ENCODE measurements around the gene MYADML2. TPM values are rescaled to one million over a fixed set of nuclear protein-coding genes. Genes with fewer than 3 reads are reported as not detected.
A peak's percentile ranks its signal among the peaks of the same experiment; 100 is the strongest.

MYADML2 gene
- total RNA-seq, 2 donors from 2014 or later = not detected

DNA sequence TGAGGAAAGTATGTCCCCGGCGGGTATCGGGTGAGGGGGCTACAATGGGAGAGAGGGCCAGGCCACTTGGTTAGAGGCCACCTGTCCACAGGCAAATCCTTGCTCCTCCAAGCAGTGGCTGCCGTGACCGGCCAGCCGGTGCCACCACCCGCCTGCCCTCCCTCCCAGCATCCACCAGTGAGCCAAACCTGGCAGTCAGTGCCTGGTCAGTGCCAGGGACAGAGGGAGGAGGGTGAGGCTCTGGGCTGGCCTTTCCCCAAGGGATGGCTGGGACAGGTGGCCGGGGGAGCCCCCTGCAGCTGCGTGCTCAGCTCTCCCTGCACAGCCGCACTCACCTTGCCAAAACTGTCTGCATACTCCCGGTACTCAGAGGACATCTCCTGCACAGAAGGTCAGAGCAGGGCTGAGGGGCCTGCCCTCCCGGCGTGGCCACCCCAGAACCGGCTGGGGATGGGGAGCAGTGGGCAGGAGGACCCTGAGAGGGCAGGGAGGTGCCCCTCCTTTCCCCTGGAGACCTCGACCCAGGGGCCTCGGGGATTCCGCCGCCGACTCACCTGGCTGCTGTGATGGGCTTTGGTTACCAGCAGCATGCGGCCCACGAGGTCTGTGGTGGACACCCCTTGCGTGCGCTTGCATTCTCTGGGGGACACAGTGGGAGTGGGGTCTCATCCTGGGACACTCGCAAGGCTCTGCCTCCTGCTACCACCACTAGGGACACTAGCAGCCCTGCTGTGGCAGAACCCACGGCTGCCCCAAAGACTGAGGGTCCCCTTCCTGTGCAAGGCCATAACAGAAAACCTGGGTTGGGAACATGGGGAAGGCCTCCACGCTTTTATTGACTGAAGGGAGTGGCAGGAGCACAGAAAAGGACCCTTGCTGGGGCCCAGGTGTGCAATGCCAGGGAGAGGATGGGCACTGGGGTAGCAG, 39.6 kb downstream of the MYADML2 start:
- peaks cover 41% of the 10 kb centered on the region for H3K36me3 ChIP-seq (ENCODE audit: control insufficient read depth, insufficient read depth, low read length)
- TF ChIP-seq, protein P1, sequence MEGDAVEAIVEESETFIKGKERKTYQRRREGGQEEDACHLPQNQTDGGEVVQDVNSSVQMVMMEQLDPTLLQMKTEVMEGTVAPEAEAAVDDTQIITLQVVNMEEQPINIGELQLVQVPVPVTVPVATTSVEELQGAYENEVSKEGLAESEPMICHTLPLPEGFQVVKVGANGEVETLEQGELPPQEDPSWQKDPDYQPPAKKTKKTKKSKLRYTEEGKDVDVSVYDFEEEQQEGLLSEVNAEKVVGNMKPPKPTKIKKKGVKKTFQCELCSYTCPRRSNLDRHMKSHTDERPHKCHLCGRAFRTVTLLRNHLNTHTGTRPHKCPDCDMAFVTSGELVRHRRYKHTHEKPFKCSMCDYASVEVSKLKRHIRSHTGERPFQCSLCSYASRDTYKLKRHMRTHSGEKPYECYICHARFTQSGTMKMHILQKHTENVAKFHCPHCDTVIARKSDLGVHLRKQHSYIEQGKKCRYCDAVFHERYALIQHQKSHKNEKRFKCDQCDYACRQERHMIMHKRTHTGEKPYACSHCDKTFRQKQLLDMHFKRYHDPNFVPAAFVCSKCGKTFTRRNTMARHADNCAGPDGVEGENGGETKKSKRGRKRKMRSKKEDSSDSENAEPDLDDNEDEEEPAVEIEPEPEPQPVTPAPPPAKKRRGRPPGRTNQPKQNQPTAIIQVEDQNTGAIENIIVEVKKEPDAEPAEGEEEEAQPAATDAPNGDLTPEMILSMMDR (conservative IDR thresholded peaks at IDR 0.05) = peak; percentile 34
- H3K27me3 ChIP-seq (ENCODE audit: control insufficient read depth, insufficient read depth, low read length, poor library complexity, severe bottlenecking) = no peaks in the 10 kb centered on the region
- Mint-ChIP-seq H3K4me1 (peaks cover 4% of the 10 kb centered on the region), H3K27me3 (ENCODE audit: insufficient read depth) (no peaks in the 10 kb centered on the region), H3K36me3 (ENCODE audit: low read depth) (peaks cover 15% of the 10 kb centered on the region), H3K4me3 (no peak overlapping the region), H3K9me3 (no peaks in the 10 kb centered on the region), H3K27ac (no peak overlapping the region)
- H3K4me3 ChIP-seq (ENCODE audit: low read length) = no peak overlapping the region
- no peak for DNase-seq
- WGBS, 2 experiments (ENCODE audit: insufficient coverage in 1 of 2, insufficient read length in 1 of 2) = 91 to 93% methylated on average over 13 to 26 of the region's 26 CpGs
- no peaks in the 10 kb centered on the region for H3K9me3 ChIP-seq (ENCODE audit: control insufficient read depth, low read length)
- H3K27ac ChIP-seq (ENCODE audit: low read depth, low read length) = no peak overlapping the region
- H3K4me1 ChIP-seq (ENCODE audit: control insufficient read depth, insufficient read depth, low read length) = peaks cover 8% of the 10 kb centered on the region
- H3K9ac ChIP-seq (ENCODE audit: extremely low read depth, low read length, poor library complexity, severe bottlenecking) = no peak overlapping the region

DNA sequence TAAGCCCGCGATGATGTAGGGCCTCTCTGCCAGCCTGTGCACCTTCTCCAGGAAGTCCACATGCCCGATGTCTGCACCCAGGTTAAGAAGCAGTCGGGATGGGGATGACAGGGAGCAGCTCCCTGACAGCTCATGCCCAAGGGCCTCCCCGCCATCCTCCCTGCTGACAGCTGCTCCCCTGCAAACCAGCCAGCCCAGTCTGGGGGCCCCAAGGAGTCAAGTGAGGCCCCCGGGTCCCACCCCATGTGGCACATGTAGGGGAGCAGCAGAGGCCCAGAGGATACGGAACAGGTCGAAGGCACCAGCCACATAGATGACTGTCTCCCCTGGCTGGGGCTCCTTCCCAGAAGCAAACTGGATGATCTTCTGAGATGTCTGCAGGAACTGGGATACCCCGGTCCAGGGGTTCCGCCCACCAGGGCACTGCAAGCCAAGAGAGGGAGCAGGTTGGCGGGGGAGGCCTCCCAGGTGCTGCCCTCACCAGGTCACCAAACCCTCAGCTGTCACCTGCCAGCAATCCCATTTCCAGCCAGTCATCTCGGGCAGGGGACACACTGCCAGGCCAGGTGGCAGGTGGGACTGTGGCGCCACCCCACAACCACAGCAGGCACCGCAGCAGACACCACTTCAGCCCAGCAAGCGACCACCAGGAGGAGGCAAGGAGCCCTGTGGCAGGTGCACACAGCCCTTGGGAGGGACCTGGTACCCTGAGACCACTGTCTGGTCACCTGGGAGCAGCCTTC, 40.4 kb downstream of the MYADML2 start:
- Mint-ChIP-seq H3K4me3 (no peak overlapping the region), H3K4me1 (peaks cover 4% of the 10 kb centered on the region), H3K9me3 (no peaks in the 10 kb centered on the region), H3K27ac (no peak overlapping the region), H3K36me3 (ENCODE audit: low read depth) (peaks cover 15% of the 10 kb centered on the region), H3K27me3 (ENCODE audit: insufficient read depth) (peaks cover under 1% of the 10 kb centered on the region)
- H3K4me3 ChIP-seq (ENCODE audit: low read length) = no peak overlapping the region
- TF ChIP-seq, protein P1 (conservative IDR thresholded peaks at IDR 0.05) = peak; percentile 70
- H3K27me3 ChIP-seq (ENCODE audit: control insufficient read depth, insufficient read depth, low read length, poor library complexity, severe bottlenecking) = peaks cover 3% of the 10 kb centered on the region
- H3K9ac ChIP-seq (ENCODE audit: extremely low read depth, low read length, poor library complexity, severe bottlenecking) = no peak overlapping the region
- no peak overlapping the region for H3K27ac ChIP-seq (ENCODE audit: low read depth, low read length)
- H3K9me3 ChIP-seq (ENCODE audit: control insufficient read depth, low read length) = no peaks in the 10 kb centered on the region
- 91 to 96% methylated on average over 9 to 15 of the region's 15 CpGs for WGBS, 2 experiments (ENCODE audit: insufficient coverage in 1 of 2, insufficient read length in 1 of 2)
- H3K36me3 ChIP-seq (ENCODE audit: control insufficient read depth, insufficient read depth, low read length) = peaks cover 36% of the 10 kb centered on the region
- DNase-seq = peak; percentile 88
- peaks cover 8% of the 10 kb centered on the region for H3K4me1 ChIP-seq (ENCODE audit: control insufficient read depth, insufficient read depth, low read length)

DNA sequence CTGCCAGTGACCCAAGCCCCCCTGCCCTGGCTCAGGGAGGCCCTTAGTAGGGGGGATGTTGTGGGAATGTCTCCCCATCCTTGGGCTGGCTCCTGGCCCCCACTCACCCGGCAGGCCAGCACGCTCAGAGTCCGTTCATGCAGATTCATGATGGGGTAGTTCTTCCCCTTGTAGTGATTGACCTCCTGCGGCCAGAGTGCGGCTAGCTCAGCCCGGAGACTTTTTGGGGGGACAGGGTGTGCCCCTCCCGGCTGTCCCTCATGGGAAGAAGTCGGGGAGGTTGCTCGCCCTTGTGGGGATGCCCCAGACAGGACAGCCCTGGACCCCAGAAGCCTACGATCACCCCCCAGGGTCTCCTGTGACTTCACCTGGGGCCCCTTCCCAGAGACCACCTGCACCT, 41.0 kb downstream of the MYADML2 start:
- no peak for DNase-seq
- H3K27me3 Mint-ChIP-seq (ENCODE audit: insufficient read depth) = peaks cover 7% of the 10 kb centered on the region
- WGBS, 2 experiments (ENCODE audit: insufficient coverage in 1 of 2, insufficient read length in 1 of 2) = 93 to 98% methylated on average over 7 to 10 of the region's 10 CpGs
- no peak overlapping the region for H3K4me3 ChIP-seq (ENCODE audit: low read length)
- peaks cover 8% of the 10 kb centered on the region for H3K4me1 ChIP-seq (ENCODE audit: control insufficient read depth, insufficient read depth, low read length)
- peaks cover 4% of the 10 kb centered on the region for H3K4me1 Mint-ChIP-seq
- no peak overlapping the region for H3K4me3 Mint-ChIP-seq
- TF ChIP-seq, protein P1 (conservative IDR thresholded peaks at IDR 0.05) = no peak
- H3K9me3 ChIP-seq (ENCODE audit: control insufficient read depth, low read length) = no peaks in the 10 kb centered on the region
- peaks cover 15% of the 10 kb centered on the region for H3K36me3 Mint-ChIP-seq (ENCODE audit: low read depth)
- H3K27ac Mint-ChIP-seq = no peak overlapping the region
- H3K9me3 Mint-ChIP-seq = no peaks in the 10 kb centered on the region
- peaks cover 36% of the 10 kb centered on the region for H3K36me3 ChIP-seq (ENCODE audit: control insufficient read depth, insufficient read depth, low read length)
- H3K9ac ChIP-seq (ENCODE audit: extremely low read depth, low read length, poor library complexity, severe bottlenecking) = no peak overlapping the region
- H3K27ac ChIP-seq (ENCODE audit: low read depth, low read length) = no peak overlapping the region
- H3K27me3 ChIP-seq (ENCODE audit: control insufficient read depth, insufficient read depth, low read length, poor library complexity, severe bottlenecking) = peaks cover 9% of the 10 kb centered on the region
